Fibroblast of mammary gland (primary cell): ENCODE results near the gene CBFA2T2.

Experiments used
- DNase-seq: peaks from one replicate; pipeline ENCODE4 v3.0.0-alpha.2; 2010; ENCODE audit warnings: low read depth
- H3K4me3 ChIP-seq: 2 replicates; pipeline ENCODE4 v1.5.1; 2011; ENCODE audit warnings: low read depth, mild to moderate bottlenecking, low read length, moderate library complexity; ENCODE audit not compliant: control insufficient read depth
- CTCF ChIP-seq: conservative IDR thresholded peaks from 2 replicates; pipeline ENCODE4 v1.5.1; 2011; ENCODE audit warnings: low read depth, low read length, inconsistent platforms; ENCODE audit not compliant: control insufficient read depth, insufficient read depth

Gene CBFA2T2

GRCh38 chr20:33609504-33609903 lies 119.6 kb downstream of the CBFA2T2 start:
- no peak overlapping the region for H3K4me3 ChIP-seq
- no peak for TF ChIP-seq CTCF
- no peak for DNase-seq

- no peak for TF ChIP-seq CTCF
- no peak for DNase-seq
- no peak overlapping the region for H3K4me3 ChIP-seq
Observed at GRCh38 chr20:33611106-33611505, 121.2 kb downstream of the CBFA2T2 start.

GRCh38 chr20:33612001-33612400 lies 122.1 kb downstream of the CBFA2T2 start:
- TF ChIP-seq CTCF, result no peak

GRCh38 chr20:33621717-33622400 lies 132.0 kb downstream of the CBFA2T2 start:
- peak; percentile 19 for DNase-seq
- no peak overlapping the region for H3K4me3 ChIP-seq
- TF ChIP-seq CTCF, result no peak

More at GRCh38 chr20:33612001-33612400, 122.1 kb downstream of the CBFA2T2 start:
- H3K4me3 ChIP-seq, result no peak overlapping the region
- DNase-seq, result no peak

GRCh38 chr20:33622705-33623365 lies 132.9 kb downstream of the CBFA2T2 start:
- TF ChIP-seq CTCF, result no peak
- DNase-seq, result no peak
- H3K4me3 ChIP-seq, result no peak overlapping the region

- DNase-seq, result no peak
- no peak overlapping the region for H3K4me3 ChIP-seq
- no peak for TF ChIP-seq CTCF
Observed at GRCh38 chr20:33624399-33624798, 134.5 kb downstream of the CBFA2T2 start.
